ENCODE measurements around the gene ELOVL1. TPM values are rescaled to one million over a fixed set of nuclear protein-coding genes. Genes with fewer than 3 reads are reported as not detected.

The ELOVL1 gene
- polyA plus RNA-seq, 1 donor (not counting 4 experiments of a cell fraction or from before 2014, with no cell fraction given) = 283 TPM

DNA sequence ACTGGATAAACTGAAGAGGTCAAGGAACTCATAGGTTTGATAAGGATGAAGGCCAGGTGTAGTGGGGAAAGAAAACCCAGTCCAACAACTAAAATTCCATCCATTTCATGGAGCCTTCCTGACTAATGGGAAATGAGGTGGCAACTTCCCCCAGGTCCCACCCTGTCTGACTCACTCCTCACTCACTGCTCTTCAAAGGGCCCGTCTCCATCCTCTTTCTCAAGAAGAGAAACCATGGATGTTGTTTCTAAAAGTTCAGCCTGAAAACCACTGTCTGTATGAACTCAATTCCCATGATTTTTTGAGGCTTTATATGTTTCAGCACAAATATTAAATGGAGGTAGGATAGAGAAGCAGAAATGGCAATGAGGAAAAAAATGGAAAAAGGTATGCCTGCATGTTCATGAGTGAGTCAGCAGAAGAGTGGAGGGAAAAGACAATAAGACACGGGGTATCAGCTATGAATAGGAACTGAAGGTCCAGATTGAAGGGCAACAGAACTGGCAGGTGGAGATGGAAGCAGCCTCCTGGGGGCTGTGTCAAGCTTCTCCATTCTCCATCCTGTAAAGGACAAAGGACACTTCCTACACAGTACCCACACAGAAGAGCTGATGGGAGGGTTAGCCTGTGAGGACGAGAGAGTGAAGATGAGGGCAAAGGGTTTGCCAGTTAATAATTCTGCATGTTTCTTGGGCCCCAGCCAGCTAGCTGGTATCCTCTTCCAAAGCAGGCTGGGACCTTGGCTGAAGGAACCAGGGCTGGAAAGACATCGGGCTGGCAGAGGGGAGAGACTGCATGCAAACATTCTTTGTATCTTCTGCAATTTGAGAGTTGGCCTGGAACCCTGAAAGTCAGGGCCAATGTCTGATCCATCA, 5.5 kb upstream of the ELOVL1 start:
- no peaks in the 10 kb centered on the region for H3K27me3 ChIP-seq (ENCODE audit: control insufficient read depth, extremely low read depth, insufficient read depth, low read length)
- no peak overlapping the region for H3K9ac ChIP-seq (ENCODE audit: control insufficient read depth, extremely low read depth, insufficient read depth, low read length)
- peak overlapping the region; percentile 65 for H3K4me2 ChIP-seq (ENCODE audit: control insufficient read depth, extremely low read depth, insufficient read depth, low read depth, low read length)
- DNase-seq (ENCODE audit: low read depth, low spot score) = peak; percentile 73
- H3K36me3 ChIP-seq (ENCODE audit: control insufficient read depth in 2 of 2, extremely low read depth in 1 of 2, insufficient read depth in 2 of 2, low read length in 2 of 2) = peaks cover 0 to 3% of the 10 kb centered on the region in 2 experiments
- TF ChIP-seq EZH2 (IDR thresholded peaks at IDR 0.05; ENCODE audit: low read length) = no peak
- TF ChIP-seq CTCF (optimal IDR thresholded peaks at IDR 0.05 in 1 of 3, IDR thresholded peaks at IDR 0.05 in 1 of 3, conservative IDR thresholded peaks at IDR 0.05 in 1 of 3; ENCODE audit: extremely low read depth in 1 of 3, insufficient read depth in 2 of 3, low read length in 3 of 3) = no peak
- H3K4me3 ChIP-seq (ENCODE audit: control insufficient read depth in 2 of 3, extremely low read depth in 1 of 3, insufficient read depth in 2 of 3, low read depth in 1 of 3, low read length in 3 of 3) = no peak overlapping the region
- peak overlapping the region; percentile 79 for H3K27ac ChIP-seq (ENCODE audit: control insufficient read depth, insufficient read depth, low read length)
- no peak overlapping the region for H2AFZ ChIP-seq (ENCODE audit: control insufficient read depth, low read length)
- H3K79me2 ChIP-seq (ENCODE audit: control insufficient read depth, insufficient read depth, low read length) = peaks cover 9% of the 10 kb centered on the region
- H3K9me1 ChIP-seq (ENCODE audit: control insufficient read depth, extremely low read depth, insufficient read depth, low read length) = no peaks in the 10 kb centered on the region
- dilution Hi-C loops (cut with MboI; ENCODE audit: extremely low pct_ligation_motif_present, low sequenced_read_pairs) = no loop called here
- H4K20me1 ChIP-seq (ENCODE audit: control insufficient read depth, extremely low read depth, insufficient read depth, low read length) = no peaks in the 10 kb centered on the region
- FAIRE-seq = peak; percentile 96
- no peaks in the 10 kb centered on the region for H3K9me3 ChIP-seq (ENCODE audit: control insufficient read depth, low read depth, low read length)
- peaks cover 56% of the 10 kb centered on the region for H3K4me1 ChIP-seq (ENCODE audit: control insufficient read depth, extremely low read depth, insufficient read depth, low read length)

DNA sequence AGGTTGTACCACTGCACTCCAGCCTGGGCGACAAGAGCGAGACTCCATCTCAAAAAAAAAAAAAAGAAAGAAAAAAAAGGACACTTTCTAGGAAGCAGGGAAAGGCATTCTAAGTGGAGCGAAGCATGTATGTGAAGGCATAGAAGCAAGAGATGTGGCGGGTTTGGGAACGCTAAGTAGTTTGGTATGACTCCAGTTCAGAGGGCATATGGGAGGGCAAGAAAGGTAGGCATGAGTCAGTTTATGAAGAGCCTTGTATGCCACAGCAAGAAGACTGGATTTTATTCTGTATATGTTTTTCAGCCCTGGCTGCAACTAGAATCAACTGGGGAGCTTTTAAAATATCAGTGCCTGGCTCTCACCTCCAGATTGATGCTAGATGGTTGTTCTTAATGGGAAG, 4.4 kb upstream of the ELOVL1 start:
- dilution Hi-C loops (cut with MboI; ENCODE audit: extremely low pct_ligation_motif_present, low sequenced_read_pairs) = no loop called here
- Histone ChIP-seq H3K4me2 (ENCODE audit: control insufficient read depth, extremely low read depth, insufficient read depth, low read depth, low read length) (peak overlapping the region; percentile 65), H3K9me3 (ENCODE audit: control insufficient read depth, low read depth, low read length) (no peaks in the 10 kb centered on the region)

More for the DNA sequence above, 4.4 kb upstream of the ELOVL1 start:
- Histone ChIP-seq H2AFZ (ENCODE audit: control insufficient read depth, low read length) (no peak overlapping the region), H3K9ac (ENCODE audit: control insufficient read depth, extremely low read depth, insufficient read depth, low read length) (no peak overlapping the region), H3K4me1 (ENCODE audit: control insufficient read depth, extremely low read depth, insufficient read depth, low read length) (peaks cover 56% of the 10 kb centered on the region), H3K27ac (ENCODE audit: control insufficient read depth, insufficient read depth, low read length) (peak overlapping the region; percentile 79), H3K9me1 (ENCODE audit: control insufficient read depth, extremely low read depth, insufficient read depth, low read length) (no peaks in the 10 kb centered on the region), H3K4me3 (ENCODE audit: control insufficient read depth in 2 of 3, extremely low read depth in 1 of 3, insufficient read depth in 2 of 3, low read depth in 1 of 3, low read length in 3 of 3) (no peak overlapping the region), H3K79me2 (ENCODE audit: control insufficient read depth, insufficient read depth, low read length) (peaks cover 13% of the 10 kb centered on the region), H3K36me3 (ENCODE audit: control insufficient read depth in 2 of 2, extremely low read depth in 1 of 2, insufficient read depth in 2 of 2, low read length in 2 of 2) (peaks cover 0 to 3% of the 10 kb centered on the region in 2 experiments), H3K27me3 (ENCODE audit: control insufficient read depth, extremely low read depth, insufficient read depth, low read length) (no peaks in the 10 kb centered on the region), H4K20me1 (ENCODE audit: control insufficient read depth, extremely low read depth, insufficient read depth, low read length) (no peaks in the 10 kb centered on the region)
- TF ChIP-seq CTCF (optimal IDR thresholded peaks at IDR 0.05 in 1 of 3, IDR thresholded peaks at IDR 0.05 in 1 of 3, conservative IDR thresholded peaks at IDR 0.05 in 1 of 3; ENCODE audit: extremely low read depth in 1 of 3, insufficient read depth in 2 of 3, low read length in 3 of 3) (no peak), EZH2 (IDR thresholded peaks at IDR 0.05; ENCODE audit: low read length) (no peak)
- FAIRE-seq (peak; percentile 26), DNase-seq (ENCODE audit: low read depth, low spot score) (no peak)

Measured in keratinocyte (primary cell).